Measurements from ENCODE around the gene AURKB. TPM values are rescaled to one million over a fixed set of nuclear protein-coding genes. Genes with fewer than 3 reads are reported as not detected.

AURKB gene
- total RNA-seq: 11.1 and 12.3 TPM in 2 replicates

DNA sequence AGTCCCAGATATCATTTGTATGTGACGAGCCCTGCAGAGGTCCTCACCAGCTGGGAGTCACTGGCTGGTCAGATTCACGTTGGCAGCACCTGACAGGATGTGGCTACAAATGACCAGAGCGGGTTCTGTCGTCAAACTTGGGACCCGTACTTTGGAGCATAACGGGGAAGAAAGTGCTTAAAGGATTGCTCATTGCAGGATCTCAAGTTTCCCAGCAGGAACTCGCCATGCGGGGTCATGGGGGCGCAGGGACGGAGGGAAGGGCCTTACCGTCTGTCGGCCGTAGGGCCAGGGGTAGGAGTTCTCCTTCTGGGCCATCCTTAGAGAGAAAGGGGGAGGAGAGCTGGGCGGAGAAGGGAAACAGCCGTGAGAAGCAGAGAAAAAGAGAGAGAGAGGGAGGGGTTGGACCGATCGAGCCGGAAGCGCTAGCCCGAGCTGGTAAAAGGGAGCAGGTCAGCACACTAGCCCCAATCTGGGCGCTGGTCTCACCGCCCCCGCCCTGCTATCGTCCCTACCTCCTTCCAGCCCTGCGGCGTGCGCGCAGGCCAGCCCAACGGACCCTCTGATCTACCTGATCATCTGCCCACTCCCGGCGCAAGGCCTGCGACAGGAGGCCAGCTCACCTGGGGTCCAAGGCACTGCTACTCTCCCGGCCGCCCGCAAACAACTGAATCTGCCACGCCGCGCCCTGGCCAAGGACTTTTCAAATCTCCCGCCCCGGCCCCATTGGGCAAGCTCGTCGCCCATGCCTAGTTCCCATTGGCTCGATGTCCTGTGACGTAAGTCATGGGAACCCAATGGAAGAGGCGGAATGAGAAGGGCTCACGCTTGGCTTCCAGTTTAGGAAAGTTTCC is at the start of gene AURKB:
AURKB (minus strand) TSS at position 669 of the 854 bp plus-strand sequence; CDS start at position 318, 351 bp downstream.

DNA sequence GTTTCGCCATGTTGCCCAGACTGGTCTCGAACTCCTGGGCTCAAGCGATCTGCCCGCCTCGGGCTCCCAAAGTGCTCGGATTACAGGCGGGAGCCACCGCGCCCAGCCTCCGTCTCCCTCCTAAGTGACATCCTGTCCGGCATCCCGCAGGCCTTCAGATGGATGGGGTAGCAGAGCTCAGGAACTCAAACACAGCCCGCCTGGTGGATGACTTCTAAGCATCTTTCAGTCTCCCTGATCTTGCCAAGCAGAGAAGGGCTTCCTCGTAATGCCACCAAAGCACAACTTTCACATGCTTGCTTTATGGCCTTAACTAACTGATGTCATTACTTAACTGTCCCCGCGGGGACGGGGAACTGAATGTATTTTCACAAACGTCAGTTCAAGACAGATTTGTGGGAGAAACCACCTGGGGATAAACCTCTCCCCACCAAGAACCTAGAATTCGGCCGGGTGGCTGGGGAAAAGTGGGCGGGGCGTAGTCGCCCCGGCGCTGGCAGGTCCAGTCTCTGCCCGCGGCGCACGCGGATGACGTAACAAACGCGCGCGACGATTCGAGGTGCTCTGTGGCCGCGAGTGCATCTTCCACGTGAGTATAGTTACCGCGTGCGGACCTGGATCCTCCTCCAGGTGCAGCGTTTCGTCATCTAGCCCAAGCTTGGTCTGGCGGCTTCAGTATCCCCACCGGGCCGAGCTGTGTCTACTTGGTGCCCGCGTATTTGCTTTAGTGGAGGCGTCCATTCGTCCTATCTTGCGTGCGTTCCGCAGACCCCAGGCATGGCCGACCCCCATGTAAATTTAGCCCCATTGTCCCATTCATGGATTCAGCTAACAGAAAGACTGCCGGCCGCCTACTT is 38.6 kb upstream of the AURKB start, which contains the start of gene PFAS:
PFAS (plus strand) TSS at position 539 of the 857 bp plus-strand sequence. CDS start 4,649 bp downstream, outside the sequence.

DNA sequence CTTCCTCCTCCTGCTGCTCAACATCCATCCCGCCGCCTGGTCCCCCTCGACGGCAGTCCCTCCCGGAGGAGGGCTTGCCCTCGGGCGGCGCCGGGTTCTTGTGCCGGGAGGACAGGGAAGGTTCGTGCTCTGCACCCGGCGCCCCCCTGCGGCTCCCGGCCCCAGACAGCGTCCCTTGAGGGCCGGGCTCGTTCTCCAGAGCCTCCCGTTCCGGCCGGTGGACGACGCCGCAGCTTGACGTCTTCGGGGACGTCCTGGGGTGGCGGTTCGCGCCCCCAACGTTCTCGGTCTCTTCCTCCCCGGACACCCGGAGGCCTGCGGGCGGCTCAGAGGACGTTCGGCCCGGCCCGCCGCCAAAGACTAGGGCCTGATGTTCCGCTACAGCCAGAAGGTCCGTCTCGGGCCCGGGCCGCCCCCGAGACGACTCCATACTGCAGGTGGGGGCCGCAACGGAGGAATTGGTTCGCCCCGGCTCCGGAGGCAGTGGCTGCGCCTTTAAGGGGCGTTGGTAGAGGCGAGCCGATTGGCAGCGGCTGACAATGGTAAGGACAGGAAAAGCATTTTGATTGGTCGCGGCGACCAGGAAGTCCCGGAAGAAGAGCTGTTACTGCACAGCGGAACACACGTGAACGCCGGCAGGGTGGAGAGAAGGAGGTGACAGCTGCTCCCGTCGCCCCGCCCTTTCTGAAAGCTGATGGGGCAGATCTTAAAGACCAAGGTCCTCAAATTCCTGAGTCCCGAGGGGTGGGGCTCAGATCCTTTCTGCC is 20.5 kb downstream of the AURKB start, which contains the start of gene BORCS6:
BORCS6 (minus strand) TSS at position 470 of the 767 bp plus-strand sequence; CDS start at position 430, 40 bp downstream.

DNA sequence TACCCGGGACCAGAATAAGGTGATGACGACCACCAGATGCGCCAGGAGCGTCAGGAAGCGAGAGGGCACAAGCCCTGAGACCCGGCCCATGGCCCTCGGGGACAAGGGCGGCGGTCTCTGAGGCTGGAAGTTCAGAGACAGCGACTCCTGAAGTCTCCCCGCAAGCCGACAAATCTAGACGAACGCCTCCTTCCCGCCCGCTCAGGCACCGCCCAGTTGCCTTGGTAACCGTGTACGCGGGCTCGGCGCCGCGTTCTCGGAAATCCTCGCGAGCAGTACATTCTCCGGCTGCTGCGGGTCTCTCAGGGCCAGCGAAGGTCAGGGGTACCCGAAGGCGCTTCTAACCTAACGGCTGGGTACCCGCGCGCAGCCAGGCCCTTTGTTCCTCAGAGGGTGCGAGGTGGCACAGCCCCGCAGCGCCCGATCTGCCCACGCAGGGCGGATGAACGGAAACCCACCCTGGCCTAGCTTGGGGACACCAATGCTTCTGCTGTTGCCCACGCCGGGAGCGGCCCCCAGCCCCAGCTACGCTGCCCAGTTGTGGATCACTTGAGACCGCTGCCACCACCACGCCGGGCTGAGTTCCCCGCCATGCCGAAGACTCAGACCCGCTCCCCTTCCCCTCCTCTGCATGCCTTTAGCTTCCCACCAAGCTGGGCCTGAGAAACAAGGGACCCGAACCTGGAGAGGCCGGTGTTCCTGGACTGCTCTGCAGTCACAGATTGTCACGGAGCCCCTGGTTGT is 34.0 kb downstream of the AURKB start, which contains the start of gene TMEM107:
TMEM107 (minus strand) TSS at position 184 of the 744 bp plus-strand sequence; CDS start at position 90, 94 bp downstream.

DNA sequence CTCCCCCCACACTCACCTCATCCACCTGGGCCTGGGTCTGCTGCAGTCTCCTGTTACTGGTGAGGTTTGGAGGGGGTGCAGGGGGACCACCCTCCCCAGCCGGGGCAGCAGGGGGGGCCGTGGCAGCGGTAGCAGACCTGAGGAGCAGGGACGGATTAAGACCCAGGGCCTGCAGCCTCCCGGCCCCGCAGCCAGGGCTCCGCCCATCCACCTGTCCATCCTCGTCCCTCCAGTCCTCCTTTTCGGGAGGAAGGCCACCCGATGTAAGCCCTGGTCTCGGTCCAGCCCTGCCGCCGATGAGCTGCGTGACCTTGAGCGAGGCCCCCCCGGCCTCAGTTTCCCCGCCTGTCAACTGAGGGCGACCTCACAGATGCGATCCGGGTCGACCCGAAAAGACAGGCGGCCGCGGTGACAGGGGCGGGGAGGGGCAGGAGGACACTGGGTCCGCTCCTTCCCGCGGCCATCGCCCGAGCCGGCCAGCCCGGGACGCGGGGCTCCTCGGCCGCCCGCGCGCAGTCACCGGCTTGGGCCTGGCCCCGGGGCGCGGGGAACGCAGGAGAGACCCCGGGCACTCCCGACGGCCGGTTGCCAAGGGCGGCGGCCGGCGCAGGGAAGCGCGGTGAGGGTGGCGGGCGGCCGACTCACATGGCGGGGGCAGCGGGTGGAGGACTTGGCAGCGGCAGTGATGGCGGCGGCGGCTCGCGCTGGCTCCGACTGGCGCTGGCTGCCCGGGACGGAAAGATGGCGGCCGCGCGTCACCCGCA is 48.0 kb downstream of the AURKB start, which contains the start of gene VAMP2:
VAMP2 (minus strand) TSS at position 716 of the 764 bp plus-strand sequence; CDS start at position 647, 69 bp downstream.

Other genes with a start within 250 kb of the AURKB start
- not detected in 2 replicates for gene GUCY2D, start 208.0 kb downstream of the AURKB start, total RNA-seq
- under 0.01 and 0.32 TPM in 2 replicates for gene ALOX15B, start 171.5 kb downstream of the AURKB start, total RNA-seq
- not detected in 2 replicates for gene ALOX12B, start 122.9 kb downstream of the AURKB start, total RNA-seq
- gene ALOXE3, start 92.1 kb downstream of the AURKB start, total RNA-seq: not detected in 2 replicates
- not detected in 2 replicates for gene HES7, start 86.5 kb downstream of the AURKB start, total RNA-seq
- 12.3 and 16.6 TPM in 2 replicates for gene PER1, start 58.2 kb downstream of the AURKB start, total RNA-seq
- 4.1 and 5.1 TPM in 2 replicates for gene VAMP2, start 47.6 kb downstream of the AURKB start, total RNA-seq
- gene TMEM107, start 34.2 kb downstream of the AURKB start, total RNA-seq: 13.5 and 31.2 TPM in 2 replicates
- gene BORCS6, start 20.4 kb downstream of the AURKB start, total RNA-seq: 5.0 and 5.9 TPM in 2 replicates
- gene CTC1, start 37.5 kb upstream of the AURKB start, total RNA-seq: 6.4 TPM in 2 replicates
- 13.0 and 17.5 TPM in 2 replicates for gene PFAS, start 38.7 kb upstream of the AURKB start, total RNA-seq
- gene RANGRF, start 78.1 kb upstream of the AURKB start, total RNA-seq: 8.6 and 9.0 TPM in 2 replicates
- 0.65 and 1.3 TPM in 2 replicates for gene SLC25A35, start 84.8 kb upstream of the AURKB start, total RNA-seq
- 0.11 TPM in 1 of 2 replicates, not detected in the other for gene ARHGEF15, start 99.7 kb upstream of the AURKB start, total RNA-seq
- not detected in 2 replicates for gene ODF4, start 129.3 kb upstream of the AURKB start, total RNA-seq
- gene RPL26, start 172.6 kb upstream of the AURKB start, total RNA-seq: 3,562 and 3,712 TPM in 2 replicates
- not detected in 2 replicates for gene RNF222, start 187.3 kb upstream of the AURKB start, total RNA-seq
- 81.7 and 90.6 TPM in 2 replicates for gene NDEL1, start 225.3 kb upstream of the AURKB start, total RNA-seq

Data from articular chondrocyte of knee joint (primary cell).